ENCODE results near the gene C2CD2L. TPM values are rescaled to one million over a fixed set of nuclear protein-coding genes. Genes with fewer than 3 reads are reported as not detected.
"Not testable (repeated sequence)": the region's sequence is repeated elsewhere in the genome, so short reads cannot be mapped to it uniquely, and the experiment has no call there.

The C2CD2L gene
- total RNA-seq, 4 donors from 2014 or later = 10.0 to 30.7 (median 18.7) TPM

GRCh38 chr11:119161871-119162270 lies 54.7 kb downstream of the C2CD2L start:
- Histone ChIP-seq H3K27me3 (no peaks in the 10 kb centered on the region), H3K4me1 (no peaks in the 10 kb centered on the region), H3K9me3 (no peaks in the 10 kb centered on the region), H3K4me3 (no peak overlapping the region), H3K36me3 (no peaks in the 10 kb centered on the region), H3K27ac (no peak overlapping the region)
- no peak for DNase-seq
- intact Hi-C loops (cut with DNase I; ENCODE audit: low total_unique reads) (no loop called here), in situ Hi-C loops (cut with MboI; ENCODE audit: low sequenced_read_pairs in 4 of 4) (no loop called here)
- TF ChIP-seq, protein P1, sequence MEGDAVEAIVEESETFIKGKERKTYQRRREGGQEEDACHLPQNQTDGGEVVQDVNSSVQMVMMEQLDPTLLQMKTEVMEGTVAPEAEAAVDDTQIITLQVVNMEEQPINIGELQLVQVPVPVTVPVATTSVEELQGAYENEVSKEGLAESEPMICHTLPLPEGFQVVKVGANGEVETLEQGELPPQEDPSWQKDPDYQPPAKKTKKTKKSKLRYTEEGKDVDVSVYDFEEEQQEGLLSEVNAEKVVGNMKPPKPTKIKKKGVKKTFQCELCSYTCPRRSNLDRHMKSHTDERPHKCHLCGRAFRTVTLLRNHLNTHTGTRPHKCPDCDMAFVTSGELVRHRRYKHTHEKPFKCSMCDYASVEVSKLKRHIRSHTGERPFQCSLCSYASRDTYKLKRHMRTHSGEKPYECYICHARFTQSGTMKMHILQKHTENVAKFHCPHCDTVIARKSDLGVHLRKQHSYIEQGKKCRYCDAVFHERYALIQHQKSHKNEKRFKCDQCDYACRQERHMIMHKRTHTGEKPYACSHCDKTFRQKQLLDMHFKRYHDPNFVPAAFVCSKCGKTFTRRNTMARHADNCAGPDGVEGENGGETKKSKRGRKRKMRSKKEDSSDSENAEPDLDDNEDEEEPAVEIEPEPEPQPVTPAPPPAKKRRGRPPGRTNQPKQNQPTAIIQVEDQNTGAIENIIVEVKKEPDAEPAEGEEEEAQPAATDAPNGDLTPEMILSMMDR (IDR thresholded peaks at IDR 0.05 in 4 of 5, conservative IDR thresholded peaks at IDR 0.05 in 1 of 5) = no peak
- TF ChIP-seq POLR2A (IDR thresholded peaks at IDR 0.05) = no peak
- ATAC-seq = no peak

DNA sequence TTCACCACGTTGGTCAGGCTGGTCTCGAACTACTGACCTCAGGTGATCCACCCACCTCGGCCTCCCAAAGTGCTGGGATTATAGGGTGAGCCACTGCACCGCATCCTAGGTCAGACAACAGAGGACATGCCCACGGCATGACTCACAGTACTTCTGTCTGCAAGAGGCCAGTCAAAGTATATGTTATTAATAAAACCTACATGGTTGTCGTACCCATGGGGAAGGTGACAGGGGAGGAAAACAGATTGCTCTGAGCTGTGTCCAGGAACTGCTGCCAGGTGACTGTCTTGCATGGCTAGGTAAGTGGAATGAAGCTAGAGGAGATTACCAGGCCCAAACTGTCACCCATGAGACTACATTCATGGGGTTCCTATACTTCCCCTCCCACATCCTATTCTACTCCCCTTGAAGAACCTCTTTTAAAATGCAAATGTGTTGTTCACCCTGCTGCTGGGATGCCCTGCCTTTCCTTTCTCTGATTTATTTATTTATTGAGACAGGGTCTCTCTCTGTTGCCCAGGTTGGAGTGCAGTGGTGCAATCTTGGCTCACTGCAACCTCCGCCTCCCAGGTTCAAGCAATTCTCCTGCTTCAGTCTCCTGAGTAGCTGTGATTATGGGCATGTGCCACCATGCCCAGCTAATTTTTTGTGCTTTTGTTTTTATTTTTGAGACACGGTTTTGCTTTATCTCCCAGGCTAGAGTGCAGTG lies 59.4 kb downstream of the C2CD2L start:
- DNase-seq = no peak
- no peak overlapping the region for H3K27ac ChIP-seq
- intact Hi-C loops (cut with DNase I; ENCODE audit: low total_unique reads) (loop anchor here (5.0 kb wide), 1 partner anchor 141 kb away; no protein-coding TSS in a partner anchor), in situ Hi-C loops (cut with MboI; ENCODE audit: low sequenced_read_pairs in 4 of 4) (no loop called here)
- H3K36me3 ChIP-seq = no peaks in the 10 kb centered on the region
- no peak for TF ChIP-seq POLR2A (IDR thresholded peaks at IDR 0.05)
- TF ChIP-seq, protein P1 (IDR thresholded peaks at IDR 0.05 in 4 of 5, conservative IDR thresholded peaks at IDR 0.05 in 1 of 5) = no peak
- peaks cover 8 to 10% of the 10 kb centered on the region in 2 donors for H3K4me1 ChIP-seq
- ATAC-seq = no peak
- H3K4me3 ChIP-seq = no peak overlapping the region
- no peaks in the 10 kb centered on the region for H3K27me3 ChIP-seq
- H3K9me3 ChIP-seq = no peaks in the 10 kb centered on the region

DNA sequence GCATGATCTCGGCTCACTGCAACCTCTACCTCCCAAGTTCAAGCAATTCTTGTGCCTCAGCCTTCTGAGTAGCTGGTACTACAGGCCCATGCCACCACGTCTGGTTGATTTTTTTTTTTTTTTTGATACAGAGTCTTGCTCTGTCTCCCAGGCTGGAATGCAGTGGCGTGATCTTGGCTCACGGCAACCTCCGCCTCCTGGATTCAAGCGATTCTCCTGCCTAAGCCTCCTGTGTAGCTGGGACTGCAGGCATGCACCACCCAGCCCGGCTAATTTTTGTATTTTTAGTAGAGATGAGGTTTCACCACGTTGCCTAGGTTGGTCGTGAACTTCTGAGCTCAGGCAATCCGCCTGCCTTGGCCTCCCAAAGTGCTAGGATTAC lies 59.9 kb downstream of the C2CD2L start:
- H3K27ac ChIP-seq; H3K36me3 ChIP-seq; H3K4me3 ChIP-seq; H3K9me3 ChIP-seq; DNase-seq; H3K4me1 ChIP-seq; in situ Hi-C loops (cut with MboI; ENCODE audit: low sequenced_read_pairs in 4 of 4); ATAC-seq; H3K27me3 ChIP-seq: not testable (repeated sequence)
- intact Hi-C loops (cut with DNase I; ENCODE audit: low total_unique reads) = loop anchor here (5.0 kb wide), 1 partner anchor 140 kb away; no protein-coding TSS in a partner anchor

DNA sequence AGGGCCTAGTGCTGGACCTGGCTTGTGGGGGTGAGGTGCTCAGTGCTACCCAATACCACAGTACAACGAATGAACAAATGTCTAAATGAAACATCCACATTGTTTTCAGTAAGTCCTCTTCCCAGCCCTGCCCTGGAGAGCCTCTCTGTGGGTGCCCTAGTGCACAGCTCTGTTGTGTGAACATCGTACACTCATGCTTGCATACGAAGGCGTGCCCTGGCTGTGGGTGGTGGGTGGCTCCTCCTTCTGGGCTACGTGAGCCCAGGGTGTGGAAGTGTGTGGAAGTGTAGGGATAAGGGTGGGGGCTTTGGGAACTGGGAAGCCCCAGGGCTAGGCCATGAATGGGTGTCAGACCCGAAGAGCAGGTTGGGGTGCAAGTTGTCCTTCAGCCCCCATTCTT lies 60.8 kb downstream of the C2CD2L start:
- H3K4me1 ChIP-seq = peaks cover 8 to 10% of the 10 kb centered on the region in 2 donors
- DNase-seq (no peak), ATAC-seq (no peak)
- in situ Hi-C loops (cut with MboI; ENCODE audit: low sequenced_read_pairs in 4 of 4) = no loop called here
- peaks cover 0 to 3% of the 10 kb centered on the region in 2 donors for H3K36me3 ChIP-seq
- no peak overlapping the region for H3K4me3 ChIP-seq
- no peaks in the 10 kb centered on the region for H3K27me3 ChIP-seq
- TF ChIP-seq, protein P1 (IDR thresholded peaks at IDR 0.05 in 4 of 5, conservative IDR thresholded peaks at IDR 0.05 in 1 of 5) = no peak
- no peak for TF ChIP-seq POLR2A (IDR thresholded peaks at IDR 0.05)
- no peaks in the 10 kb centered on the region for H3K9me3 ChIP-seq
- H3K27ac ChIP-seq = no peak overlapping the region
- intact Hi-C loops (cut with DNase I; ENCODE audit: low total_unique reads) = loop anchor here (1.0 to 5.0 kb wide), 3 partner anchors 29 to 139 kb away; partner anchors contain the start of gene HINFP

Other genes starting within 250 kb of the C2CD2L start
- not detected for gene CXCR5, start 223.5 kb upstream of the C2CD2L start, total RNA-seq
- 10 to 100 TPM; 17.1 to 35.6 (median 23.8) TPM for gene BCL9L, start 181.4 kb upstream of the C2CD2L start, total RNA-seq
- gene UPK2, start 151.0 kb upstream of the C2CD2L start, total RNA-seq = not detected
- not detected for gene FOXR1, start 135.6 kb upstream of the C2CD2L start, total RNA-seq
- gene CENATAC, start 109.2 kb upstream of the C2CD2L start, total RNA-seq = 10 to 100 TPM in 3 of 4 donors, 1 to 10 TPM in 1; 7.4 to 36.4 (median 16.1) TPM
- 1,000 to 10,000 TPM; 1,700 to 2,567 (median 1,849) TPM for gene RPS25, start 89.0 kb upstream of the C2CD2L start, total RNA-seq
- 10 to 100 TPM; 43.0 to 82.8 (median 66.9) TPM for gene TRAPPC4, start 88.6 kb upstream of the C2CD2L start, total RNA-seq
- 10 to 100 TPM; 29.7 to 72.9 (median 56.4) TPM for gene SLC37A4, start 76.5 kb upstream of the C2CD2L start, total RNA-seq
- gene HYOU1, start 50.1 kb upstream of the C2CD2L start, total RNA-seq = 10 to 100 TPM; 18.4 to 29.2 (median 21.9) TPM
- gene VPS11, start 39.5 kb upstream of the C2CD2L start, total RNA-seq = 10 to 100 TPM; 16.5 to 25.9 (median 20.3) TPM
- gene HMBS, start 22.5 kb upstream of the C2CD2L start, total RNA-seq = 10 to 100 TPM in 3 of 4 donors, 1 to 10 TPM in 1; 8.7 to 31.1 (median 14.5) TPM
- 10 to 100 TPM in 3 of 4 donors, 1 to 10 TPM in 1; 8.9 to 34.0 (median 15.1) TPM for gene DPAGT1, start 5.5 kb upstream of the C2CD2L start, total RNA-seq
- 10 to 100 TPM in 3 of 4 donors, 1 to 10 TPM in 1; 8.1 to 17.8 (median 15.3) TPM for gene HINFP, start 14.2 kb downstream of the C2CD2L start, total RNA-seq
- gene ABCG4, start 41.7 kb downstream of the C2CD2L start, total RNA-seq = not detected
- 10 to 100 TPM; 12.2 to 21.3 (median 16.4) TPM for gene NLRX1, start 61.4 kb downstream of the C2CD2L start, total RNA-seq
- gene NHERF4, start 78.1 kb downstream of the C2CD2L start, total RNA-seq = under 1 TPM in 1 of 4 donors, not detected in 3; 0.46 TPM
- gene CBL, start 99.0 kb downstream of the C2CD2L start, total RNA-seq = 1 to 10 TPM; 3.0 to 6.7 (median 4.5) TPM
- gene MCAM, start 209.8 kb downstream of the C2CD2L start, total RNA-seq = 100 to 1,000 TPM in 3 of 4 donors, 10 to 100 TPM in 1; 22.6 to 193 (median 123) TPM
- gene RNF26, start 227.2 kb downstream of the C2CD2L start, total RNA-seq = 1 to 10 TPM; 3.8 to 5.1 (median 4.7) TPM
- 10 to 100 TPM in 1 of 4 donors, 1 to 10 TPM in 3; 4.0 to 16.0 (median 6.0) TPM for gene C1QTNF5, start 233.5 kb downstream of the C2CD2L start, total RNA-seq
- not detected for gene MFRP, start 239.4 kb downstream of the C2CD2L start, total RNA-seq